NT2/D1 (cell line): ENCODE measurements around the gene SURF4.

Experiments used
- DNase-seq: peaks from one replicate; pipeline ENCODE4 v3.0.0-alpha.2; 2011; ENCODE audit warnings: low read depth, low spot score
- H3K27me3 ChIP-seq: 2 replicates; pipeline ENCODE4 v1.6.0; 2011; ENCODE audit warnings: mild to moderate bottlenecking; ENCODE audit not compliant: insufficient read length, insufficient read depth
- H3K36me3 ChIP-seq: 2 replicates; pipeline ENCODE4 v1.6.1; 2011; ENCODE audit warnings: mild to moderate bottlenecking, low read length, mixed read lengths; ENCODE audit not compliant: insufficient read depth, insufficient read length
- H3K4me1 ChIP-seq: 2 replicates; pipeline ENCODE4 v1.5.1; 2011; ENCODE audit not compliant: insufficient read depth, insufficient read length
- H3K4me3 ChIP-seq: 2 replicates; pipeline ENCODE4 v1.5.1; 2011; ENCODE audit warnings: low read depth; ENCODE audit not compliant: insufficient read length
- H3K9ac ChIP-seq: 2 replicates; pipeline ENCODE4 v1.6.0; 2011; ENCODE audit warnings: low read depth; ENCODE audit not compliant: insufficient read length
- H3K9me3 ChIP-seq: 2 replicates; pipeline ENCODE4 v1.5.1; 2011; ENCODE audit warnings: mild to moderate bottlenecking, low read length; ENCODE audit not compliant: insufficient read depth
- SUZ12 ChIP-seq: IDR thresholded peaks from 2 replicates; pipeline ENCODE4 v1.6.1; 2011; ENCODE audit not compliant: insufficient read length, insufficient read depth; ENCODE audit errors: extremely low read depth
- YY1 ChIP-seq: IDR thresholded peaks from 2 replicates; pipeline ENCODE4 v1.6.1; 2011; ENCODE audit not compliant: insufficient read length, insufficient read depth
- ZNF274 ChIP-seq: IDR thresholded peaks from 2 replicates; pipeline ENCODE4 v1.6.1; 2011; ENCODE audit warnings: mild to moderate bottlenecking, low read depth, low read length

The SURF4 gene

GRCh38 chr9:133348718-133349573 lies 26.9 kb downstream of the SURF4 start:
- Histone ChIP-seq H3K4me1 (peaks cover 16% of the 10 kb centered on the region), H3K9ac (peak overlapping the region; percentile 99), H3K9me3 (no peaks in the 10 kb centered on the region), H3K27me3 (no peaks in the 10 kb centered on the region), H3K4me3 (peak overlapping the region; percentile 99), H3K36me3 (peaks cover 86% of the 10 kb centered on the region)
- no peak for DNase-seq
- no peak for TF ChIP-seq ZNF274
- no peak for TF ChIP-seq SUZ12
- no peak for TF ChIP-seq YY1

- Histone ChIP-seq H3K4me1 (peaks cover 19% of the 10 kb centered on the region), H3K36me3 (peaks cover 86% of the 10 kb centered on the region), H3K9me3 (no peaks in the 10 kb centered on the region), H3K4me3 (peak within 1 kb of the TSS; percentile 99), H3K9ac (peak within 1 kb of the TSS; percentile 99), H3K27me3 (no peaks in the 10 kb centered on the region)
- DNase-seq, result peak; percentile 97
- TF ChIP-seq YY1 (peak; percentile 69), ZNF274 (no peak)
Observed at GRCh38 chr9:133347985-133348717, 27.7 kb downstream of the SURF4 start, which contains the start of the genes MED22 and RPL7A. TSS of gene MED22 (minus strand) at chr9:133348131. CDS start at chr9:133346662, 1,469 bp downstream. TSS of gene RPL7A (plus strand) at chr9:133348218. CDS start at chr9:133348244, 26 bp downstream.

- Histone ChIP-seq H3K9ac (peak overlapping the region; percentile 99), H3K4me1 (peaks cover 25% of the 10 kb centered on the region), H3K36me3 (peaks cover 86% of the 10 kb centered on the region), H3K9me3 (no peaks in the 10 kb centered on the region), H3K4me3 (peak overlapping the region; percentile 99), H3K27me3 (no peaks in the 10 kb centered on the region)
- TF ChIP-seq YY1 (no peak), ZNF274 (no peak), SUZ12 (no peak)
- DNase-seq, result no peak
Observed at GRCh38 chr9:133347515-133347984, 28.3 kb downstream of the SURF4 start.

- DNase-seq, result no peak
- no peaks in the 10 kb centered on the region for H3K9me3 ChIP-seq
- H3K4me1 ChIP-seq, result peaks cover 30% of the 10 kb centered on the region
- TF ChIP-seq ZNF274 (no peak), SUZ12 (no peak), YY1 (no peak)
- H3K27me3 ChIP-seq, result no peaks in the 10 kb centered on the region
- peak overlapping the region; percentile 99 for H3K4me3 ChIP-seq
- peaks cover 86% of the 10 kb centered on the region for H3K36me3 ChIP-seq
- H3K9ac ChIP-seq, result peak overlapping the region; percentile 89
Observed at GRCh38 chr9:133346021-133346785, 29.7 kb downstream of the SURF4 start.

GRCh38 chr9:133345596-133345995 lies 30.3 kb downstream of the SURF4 start:
- TF ChIP-seq YY1 (no peak), ZNF274 (no peak), SUZ12 (no peak)
- no peak for DNase-seq

GRCh38 chr9:133344979-133345378 lies 30.9 kb downstream of the SURF4 start:
- Histone ChIP-seq H3K4me3 (no peak overlapping the region), H3K27me3 (no peaks in the 10 kb centered on the region), H3K9me3 (no peaks in the 10 kb centered on the region), H3K4me1 (peaks cover 25% of the 10 kb centered on the region), H3K36me3 (peaks cover 86% of the 10 kb centered on the region), H3K9ac (no peak overlapping the region)
- no peak for DNase-seq
- no peak for TF ChIP-seq ZNF274
- TF ChIP-seq SUZ12, result no peak
- no peak for TF ChIP-seq YY1

More at GRCh38 chr9:133345596-133345995, 30.3 kb downstream of the SURF4 start:
- no peak overlapping the region for H3K4me3 ChIP-seq
- H3K36me3 ChIP-seq, result peaks cover 86% of the 10 kb centered on the region
- H3K9me3 ChIP-seq, result no peaks in the 10 kb centered on the region
- H3K4me1 ChIP-seq, result peaks cover 30% of the 10 kb centered on the region
- H3K9ac ChIP-seq, result peak overlapping the region; percentile 89
- H3K27me3 ChIP-seq, result no peaks in the 10 kb centered on the region
